Spinal cord (tissue), 10 donors: Measurements from ENCODE around the gene VIM. TPM values are rescaled to one million over a fixed set of nuclear protein-coding genes. Genes with fewer than 3 reads are reported as not detected.
"Not testable (repeated sequence)": the region's sequence is repeated elsewhere in the genome, so short reads cannot be mapped to it uniquely, and the experiment has no call there.

ENCODE experiments used
- DNase-seq, 6 donors: peaks; one replicate each; pipeline versions ENCODE4 v3.0.0 to v3.0.0-alpha.2; 2013 to 2015; ENCODE audit warnings: low spot score in 6 of 6, low read depth in 4 of 6
- H3K27ac ChIP-seq: one replicate; pipeline ENCODE4 v1.5.1; 2013; ENCODE audit warnings: low read depth, low read length, control low read depth
- H3K27me3 ChIP-seq: one replicate; pipeline ENCODE4 v1.6.1; 2013; ENCODE audit warnings: low read length; ENCODE audit not compliant: control insufficient read depth, insufficient read depth
- H3K36me3 ChIP-seq: one replicate; pipeline ENCODE4 v1.6.1; 2013; ENCODE audit warnings: low read length; ENCODE audit not compliant: control insufficient read depth, insufficient read depth
- H3K4me1 ChIP-seq: one replicate; pipeline ENCODE4 v1.6.1; 2013; ENCODE audit warnings: low read length; ENCODE audit not compliant: control insufficient read depth, insufficient read depth
- H3K4me3 ChIP-seq: one replicate; pipeline ENCODE4 v1.5.1; 2013; ENCODE audit warnings: low read depth, low read length, control low read depth
- H3K9me3 ChIP-seq: one replicate; pipeline ENCODE4 v1.6.1; 2013; ENCODE audit warnings: low read length; ENCODE audit not compliant: control insufficient read depth, insufficient read depth
- WGBS: methylation state at CpG from one replicate; pipeline ENCODE4 v1.1.5; 2013; ENCODE audit warnings: missing lambda C conversion rate; ENCODE audit not compliant: insufficient coverage; 5-methylcytosine and 5-hydroxymethylcytosine counted together
- polyA plus RNA-seq, 2 donors: library from polyadenylated mRNA; unstranded; fragments of 120-200 nt; gene quantifications; one replicate each; pipeline ENCODE4 v1.2.1, GENCODE V29; 2013; ENCODE audit not compliant: insufficient read length in 2 of 2
- total RNA-seq, 2 donors: library from RNA; depleted of rRNA in 1 of 2; stranded (reverse); fragments of 120-200 nt in 1 of 2; fragments of >200 nt in 1 of 2; gene quantifications; one replicate each; pipeline versions ENCODE4 v1.2.3 to v1.2.4, GENCODE V29; 2013 to 2014
- donor health status: healthy.

VIM gene
- total and polyA plus RNA-seq, 4 donors, result 1,457 to 6,817 (median 2,491) TPM

DNA sequence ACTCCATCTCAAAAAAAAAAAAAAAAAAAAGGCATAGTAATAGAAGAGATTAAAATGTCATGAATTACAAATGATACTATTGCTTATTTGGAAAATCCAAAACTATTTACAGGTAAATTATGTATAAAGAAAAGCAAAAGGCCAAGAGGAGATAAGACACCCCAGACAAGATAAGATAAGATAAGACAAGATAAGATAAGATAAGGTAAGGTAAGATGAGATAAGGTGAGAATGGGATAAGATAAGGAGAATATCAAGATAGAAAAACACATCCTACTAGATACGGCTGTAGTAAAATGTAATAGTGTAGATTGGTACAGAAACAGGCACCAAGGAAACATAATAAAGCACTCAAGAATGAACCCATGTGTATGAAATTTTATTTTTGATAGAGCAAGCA is 20.9 kb downstream of the VIM start:
- Histone ChIP-seq H3K4me3 (no peak overlapping the region), H3K36me3 (no peaks in the 10 kb centered on the region), H3K4me1 (no peaks in the 10 kb centered on the region), H3K27ac (no peak overlapping the region), H3K27me3 (no peaks in the 10 kb centered on the region), H3K9me3 (peaks cover 2% of the 10 kb centered on the region)
- no CpG with 5 or more reads among the region's 1 CpG for WGBS
- no peak for DNase-seq

DNA sequence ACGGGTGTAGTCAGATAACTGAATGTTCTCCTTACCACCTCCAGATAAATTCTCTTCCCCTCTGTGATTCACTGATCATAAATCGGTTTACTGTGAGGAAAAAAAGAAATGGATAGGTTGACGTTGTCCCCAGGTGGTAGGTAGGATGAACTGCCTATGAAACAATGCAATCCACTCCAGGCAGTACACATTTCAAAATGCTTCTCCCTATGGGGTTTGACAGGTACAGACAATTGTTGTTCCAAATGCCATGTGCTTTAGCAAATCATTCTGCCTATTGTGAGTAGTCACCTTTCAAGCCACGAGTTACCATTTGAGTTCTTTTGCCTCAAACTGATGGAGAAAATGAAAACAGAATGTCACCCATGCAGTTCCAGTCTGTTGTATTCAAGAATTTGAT is 21.8 kb downstream of the VIM start:
- Histone ChIP-seq H3K9me3 (peaks cover 2% of the 10 kb centered on the region), H3K27ac (no peak overlapping the region), H3K36me3 (no peaks in the 10 kb centered on the region), H3K4me1 (no peaks in the 10 kb centered on the region), H3K27me3 (no peaks in the 10 kb centered on the region), H3K4me3 (no peak overlapping the region)
- WGBS, result 36% methylated on average over 1 of the region's 4 CpGs
- no peak for DNase-seq

DNA sequence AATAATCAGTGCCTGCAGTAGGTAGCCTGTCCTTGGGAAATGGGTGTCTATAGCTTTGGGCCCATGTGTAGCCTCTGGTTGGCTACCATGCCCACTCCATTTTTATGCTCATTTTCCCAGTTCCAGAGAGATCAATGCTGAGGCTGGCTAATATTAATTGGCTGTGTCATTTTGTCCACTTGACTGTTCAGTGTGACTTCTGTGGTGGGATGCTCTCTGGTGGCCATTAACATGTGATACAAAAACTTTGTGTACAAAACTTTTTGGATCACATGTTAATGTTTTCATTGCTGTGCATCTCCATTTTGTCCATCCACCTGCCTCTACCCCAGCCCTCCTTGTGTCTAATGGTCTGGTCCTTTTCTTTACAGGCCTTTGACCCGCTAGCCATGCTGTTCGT is 22.7 kb downstream of the VIM start:
- WGBS, result 100% methylated on average over 2 of the region's 2 CpGs
- DNase-seq, result no peak
- peaks cover 2% of the 10 kb centered on the region for H3K9me3 ChIP-seq
- H3K27me3 ChIP-seq, result no peaks in the 10 kb centered on the region
- no peaks in the 10 kb centered on the region for H3K36me3 ChIP-seq
- H3K4me1 ChIP-seq, result no peaks in the 10 kb centered on the region
- no peak overlapping the region for H3K27ac ChIP-seq
- H3K4me3 ChIP-seq, result no peak overlapping the region

DNA sequence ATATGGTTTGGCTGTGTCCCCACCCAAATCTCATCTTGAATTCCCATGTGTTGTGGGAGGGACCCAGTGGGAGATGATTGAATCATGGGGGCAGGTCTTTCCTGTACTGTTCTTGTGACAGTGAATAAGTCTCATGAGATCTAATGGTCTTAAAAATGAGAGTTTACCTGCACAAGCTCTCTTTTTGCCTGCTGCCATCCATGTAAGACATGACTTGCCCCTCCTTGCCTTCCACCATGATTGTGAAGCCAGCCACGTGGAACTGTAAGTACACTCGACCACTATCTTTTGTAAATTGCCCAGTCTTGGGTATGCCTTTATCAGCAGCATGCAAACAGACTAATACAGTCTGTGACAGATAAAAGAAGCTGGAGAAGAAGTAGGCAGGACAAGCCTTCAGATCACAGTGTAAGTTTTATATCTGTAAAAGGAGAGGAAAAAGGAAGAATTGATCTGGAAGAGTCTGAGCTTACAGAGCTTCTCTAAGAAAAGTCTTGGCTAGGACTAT is 26.6 kb downstream of the VIM start:
- H3K27ac ChIP-seq, H3K4me3 ChIP-seq, H3K27me3 ChIP-seq, H3K36me3 ChIP-seq, H3K4me1 ChIP-seq, DNase-seq, H3K9me3 ChIP-seq: not testable (repeated sequence)
- 100% methylated on average over 1 of the region's 2 CpGs for WGBS

DNA sequence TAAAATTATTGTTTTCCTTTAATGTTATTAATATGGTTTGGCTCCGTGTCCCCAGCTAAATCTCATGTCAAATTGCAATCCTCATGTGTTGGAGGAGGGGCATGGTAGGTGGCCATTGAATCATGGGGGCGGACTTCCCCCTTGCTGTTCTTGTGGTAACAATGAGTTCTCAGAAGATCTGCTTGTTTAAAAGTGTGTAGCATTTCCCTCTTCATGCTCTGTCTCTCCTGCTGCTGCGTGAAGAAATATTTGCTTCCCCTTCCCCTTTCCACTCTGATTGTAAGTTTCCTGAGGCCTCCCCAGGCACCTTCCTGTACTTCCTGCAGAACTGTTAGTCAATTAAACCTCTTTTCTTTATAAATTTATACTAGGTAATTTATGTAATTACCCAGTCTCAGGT is 27.5 kb downstream of the VIM start:
- WGBS, result 83% methylated on average over 1 of the region's 3 CpGs
- Histone ChIP-seq H3K27ac (no peak overlapping the region), H3K9me3 (no peaks in the 10 kb centered on the region), H3K27me3 (no peaks in the 10 kb centered on the region), H3K4me1 (no peaks in the 10 kb centered on the region), H3K36me3 (no peaks in the 10 kb centered on the region), H3K4me3 (no peak overlapping the region)
- DNase-seq, result no peak

DNA sequence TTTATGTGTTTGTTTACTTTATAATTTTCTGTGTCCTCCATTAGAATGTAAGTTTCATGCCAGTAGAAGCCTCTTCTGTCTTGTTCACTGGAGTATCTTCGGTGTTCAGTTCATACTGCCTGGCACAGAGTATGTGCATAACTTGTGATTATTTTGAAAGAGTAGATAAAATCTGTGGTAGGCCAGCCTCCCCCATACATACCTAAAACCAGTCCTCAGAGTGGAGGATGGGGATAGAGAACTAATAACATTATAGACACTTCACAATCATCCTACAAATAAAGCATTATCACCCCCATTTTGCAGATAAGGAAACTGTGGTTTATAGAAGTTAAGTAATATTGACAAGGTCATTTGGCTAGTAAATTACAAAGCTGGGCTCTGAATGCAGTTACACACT is 28.0 kb downstream of the VIM start:
- Histone ChIP-seq H3K36me3 (no peaks in the 10 kb centered on the region), H3K4me1 (no peaks in the 10 kb centered on the region), H3K4me3 (no peak overlapping the region), H3K27me3 (no peaks in the 10 kb centered on the region), H3K27ac (no peak overlapping the region), H3K9me3 (no peaks in the 10 kb centered on the region)
- no CpG with 5 or more reads among the region's 1 CpG for WGBS
- no peak for DNase-seq

DNA sequence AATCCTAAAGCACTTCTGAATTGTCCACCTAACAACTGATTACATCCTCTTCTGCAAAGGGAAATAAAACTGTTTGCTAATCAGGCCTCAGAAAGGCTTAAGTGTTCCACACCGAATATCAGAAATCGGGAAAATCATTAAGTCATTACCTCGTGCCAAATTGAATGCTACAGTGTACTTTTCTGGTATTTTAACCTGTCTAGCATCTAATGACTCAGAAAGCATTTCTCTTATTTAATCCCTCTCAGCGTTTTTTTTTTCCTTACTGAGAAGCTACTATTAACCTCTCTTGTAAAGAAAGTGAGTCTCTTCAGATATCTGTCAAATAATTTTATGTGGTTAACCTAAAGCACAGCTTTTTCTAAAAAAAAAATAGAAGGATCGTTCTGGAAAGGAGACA is 28.6 kb downstream of the VIM start:
- no peak overlapping the region for H3K4me3 ChIP-seq
- H3K27ac ChIP-seq, result no peak overlapping the region
- 70% methylated on average over 2 of the region's 5 CpGs for WGBS
- H3K36me3 ChIP-seq, result no peaks in the 10 kb centered on the region
- no peaks in the 10 kb centered on the region for H3K27me3 ChIP-seq
- DNase-seq, result peak in 1 of 6 donors; percentile 29
- no peaks in the 10 kb centered on the region for H3K4me1 ChIP-seq
- H3K9me3 ChIP-seq, result no peaks in the 10 kb centered on the region

DNA sequence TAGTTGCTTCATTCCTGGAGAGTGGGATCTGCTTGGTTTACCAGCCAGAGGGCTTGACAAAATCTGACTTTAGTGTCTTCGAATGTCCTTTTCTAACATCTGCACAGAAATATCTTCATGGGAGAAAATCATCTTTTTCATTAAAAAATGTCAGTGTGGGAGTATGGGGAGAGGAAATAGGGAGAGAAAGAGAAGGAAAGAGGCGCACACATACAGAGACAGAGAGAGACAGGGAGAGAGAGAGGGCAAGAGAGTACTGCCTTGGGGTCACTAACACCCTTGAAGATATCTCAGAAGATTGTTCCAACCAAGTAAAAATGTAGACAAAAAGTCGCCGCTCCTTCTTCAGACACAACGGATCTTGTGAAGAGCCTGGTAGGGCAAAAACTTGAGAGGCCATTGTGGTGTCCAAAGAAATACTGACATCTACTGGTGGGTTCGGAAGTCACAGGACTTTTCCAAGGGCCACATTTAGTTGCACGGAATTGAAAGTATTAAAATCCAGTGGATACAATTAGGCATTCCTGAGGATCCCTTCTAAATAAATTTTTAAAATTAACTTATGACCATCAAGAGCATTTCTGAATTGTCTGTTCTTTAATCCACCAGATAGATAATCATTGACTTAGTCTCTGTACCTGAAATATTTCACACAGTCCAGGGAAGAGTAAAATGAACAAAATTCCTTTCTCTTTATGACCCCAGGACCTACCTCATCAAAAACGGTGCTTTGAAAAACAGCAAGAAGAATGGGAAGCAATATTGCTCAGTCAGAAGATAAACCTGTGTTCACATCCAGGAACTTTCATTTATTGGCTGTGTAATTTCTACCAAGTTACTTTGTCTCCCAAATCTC is 29.7 kb downstream of the VIM start:
- H3K9me3 ChIP-seq, result no peaks in the 10 kb centered on the region
- H3K27me3 ChIP-seq, result no peaks in the 10 kb centered on the region
- no peak overlapping the region for H3K4me3 ChIP-seq
- DNase-seq, result peak in 5 of 6 donors; percentile 35 to 88 (median 50)
- 24% methylated on average over 3 of the region's 8 CpGs for WGBS
- H3K36me3 ChIP-seq, result no peaks in the 10 kb centered on the region
- H3K27ac ChIP-seq, result peak overlapping the region; percentile 36
- H3K4me1 ChIP-seq, result no peaks in the 10 kb centered on the region

DNA sequence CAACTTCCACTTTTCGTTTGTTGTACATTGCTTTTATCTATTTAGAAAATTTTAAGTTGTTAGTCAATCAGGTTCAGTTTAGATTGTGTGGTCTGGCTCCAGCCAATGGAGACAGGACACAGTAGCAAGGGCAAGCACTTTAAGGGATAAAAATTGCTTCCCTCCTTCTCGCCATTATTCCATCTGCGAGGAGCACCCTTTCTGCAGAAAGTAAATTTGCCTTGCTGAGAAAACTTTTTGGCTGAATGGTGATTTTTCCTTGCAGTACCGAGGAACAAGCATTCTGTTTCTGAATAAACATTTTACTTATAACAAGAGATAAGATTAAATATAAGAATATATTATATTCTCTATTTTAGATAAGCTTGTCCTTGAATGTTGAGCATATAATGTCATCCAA is 34.5 kb downstream of the VIM start:
- Histone ChIP-seq H3K36me3 (no peaks in the 10 kb centered on the region), H3K27me3 (no peaks in the 10 kb centered on the region), H3K27ac (no peak overlapping the region), H3K9me3 (peaks cover 2% of the 10 kb centered on the region), H3K4me3 (no peak overlapping the region), H3K4me1 (no peaks in the 10 kb centered on the region)
- no CpG with 5 or more reads among the region's 4 CpGs for WGBS
- no peak for DNase-seq

DNA sequence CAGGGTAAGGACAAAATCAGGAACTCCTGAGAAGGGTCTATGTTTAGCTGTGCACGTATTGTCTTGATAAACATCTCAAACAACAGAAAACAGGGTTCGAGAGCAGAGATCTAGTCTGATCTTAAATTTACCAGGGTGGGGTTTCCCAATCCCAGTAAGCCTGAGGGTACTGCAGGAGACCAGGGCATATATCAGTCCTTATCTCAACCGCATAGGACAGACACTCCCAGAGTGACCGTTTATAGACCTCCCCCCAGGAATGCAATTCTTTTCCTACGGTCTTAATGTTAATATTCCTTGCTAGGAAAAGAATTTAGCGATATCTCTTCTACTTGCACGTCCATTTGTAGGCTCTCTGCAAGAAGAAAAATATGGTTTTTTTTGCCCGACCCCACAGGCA is 35.5 kb downstream of the VIM start:
- Histone ChIP-seq H3K4me3 (no peak overlapping the region), H3K9me3 (peaks cover 2% of the 10 kb centered on the region), H3K27ac (no peak overlapping the region), H3K4me1 (no peaks in the 10 kb centered on the region), H3K27me3 (no peaks in the 10 kb centered on the region), H3K36me3 (no peaks in the 10 kb centered on the region)
- 93% methylated on average over 6 of the region's 8 CpGs for WGBS
- no peak for DNase-seq
